Activated naive CD8-positive, alpha-beta T cell treated with anti-CD3 and anti-CD28 coated beads for 36 hours (primary cell): ENCODE measurements around the gene TMEM52B. TPM values are rescaled to one million over a fixed set of nuclear protein-coding genes. Genes with fewer than 3 reads are reported as not detected.
"Not testable (repeated sequence)": the region's sequence is repeated elsewhere in the genome, so short reads cannot be mapped to it uniquely, and the experiment has no call there.

Experiments used
- DNase-seq: peaks from one replicate; pipeline ENCODE4 v3.0.0; 2021
- H3K27ac Mint-ChIP-seq: one replicate; pipeline ENCODE4 v1.8.0; 2022; ENCODE audit warnings: mild to moderate bottlenecking, moderate library complexity, mixed read lengths
- H3K27me3 Mint-ChIP-seq: one replicate; pipeline ENCODE4 v1.8.0; 2022; ENCODE audit warnings: mild to moderate bottlenecking, mixed read lengths
- H3K36me3 Mint-ChIP-seq: one replicate; pipeline ENCODE4 v1.8.0; 2021; ENCODE audit warnings: mild to moderate bottlenecking, mixed read lengths
- H3K4me1 Mint-ChIP-seq: one replicate; pipeline ENCODE4 v1.8.0; 2021; ENCODE audit warnings: mixed read lengths
- H3K4me3 Mint-ChIP-seq: one replicate; pipeline ENCODE4 v1.8.0; 2022; ENCODE audit warnings: mild to moderate bottlenecking, moderate library complexity, mixed read lengths
- H3K9me3 Mint-ChIP-seq: one replicate; pipeline ENCODE4 v1.8.0; 2022; ENCODE audit warnings: mixed read lengths
- total RNA-seq, 2 experiments: library from RNA; stranded (reverse); gene quantifications; one replicate each; pipeline ENCODE4 v1.2.3, GENCODE V29; 2021

Gene TMEM52B
- total RNA-seq, 2 experiments from 2014 or later: not detected

GRCh38 chr12:10186958-10187357 is 8.1 kb downstream of the TMEM52B start:
- H3K36me3 Mint-ChIP-seq, H3K27ac Mint-ChIP-seq, H3K4me3 Mint-ChIP-seq, H3K9me3 Mint-ChIP-seq, DNase-seq, H3K4me1 Mint-ChIP-seq: not testable (repeated sequence)
- peaks cover 34% of the 10 kb centered on the region for H3K27me3 Mint-ChIP-seq

GRCh38 chr12:10189653-10190052 is 10.8 kb downstream of the TMEM52B start:
- Mint-ChIP-seq H3K4me3 (no peak overlapping the region), H3K4me1 (peaks cover 3% of the 10 kb centered on the region), H3K27me3 (peaks cover 19% of the 10 kb centered on the region), H3K27ac (no peak overlapping the region), H3K9me3 (no peaks in the 10 kb centered on the region), H3K36me3 (no peaks in the 10 kb centered on the region)
- DNase-seq: no peak

- Mint-ChIP-seq H3K27me3 (peaks cover 15% of the 10 kb centered on the region), H3K36me3 (no peaks in the 10 kb centered on the region), H3K27ac (no peak overlapping the region), H3K9me3 (no peaks in the 10 kb centered on the region), H3K4me3 (no peak overlapping the region), H3K4me1 (peaks cover 3% of the 10 kb centered on the region)
- DNase-seq: peak; percentile 41
These were observed 11.9 kb downstream of the TMEM52B start for GRCh38 chr12:10190558-10191388.

GRCh38 chr12:10191865-10192264 is 13.0 kb downstream of the TMEM52B start:
- H3K27me3 Mint-ChIP-seq: peaks cover 15% of the 10 kb centered on the region
- H3K4me1 Mint-ChIP-seq: peaks cover 8% of the 10 kb centered on the region

GRCh38 chr12:10194160-10194670 is 15.4 kb downstream of the TMEM52B start:
- H3K36me3 Mint-ChIP-seq: no peaks in the 10 kb centered on the region
- no peak for DNase-seq
- no peaks in the 10 kb centered on the region for H3K9me3 Mint-ChIP-seq
- H3K4me1 Mint-ChIP-seq: peaks cover 8% of the 10 kb centered on the region
- no peak overlapping the region for H3K27ac Mint-ChIP-seq
- peaks cover 15% of the 10 kb centered on the region for H3K27me3 Mint-ChIP-seq
- H3K4me3 Mint-ChIP-seq: no peak overlapping the region

More at GRCh38 chr12:10191865-10192264, 13.0 kb downstream of the TMEM52B start:
- no peak for DNase-seq
- Mint-ChIP-seq H3K4me3 (no peak overlapping the region), H3K36me3 (no peaks in the 10 kb centered on the region), H3K27ac (no peak overlapping the region), H3K9me3 (no peaks in the 10 kb centered on the region)

- H3K36me3 Mint-ChIP-seq: no peaks in the 10 kb centered on the region
- no peak for DNase-seq
- H3K4me1 Mint-ChIP-seq: peaks cover 4% of the 10 kb centered on the region
- no peak overlapping the region for H3K27ac Mint-ChIP-seq
- no peaks in the 10 kb centered on the region for H3K9me3 Mint-ChIP-seq
- H3K27me3 Mint-ChIP-seq: peaks cover 15% of the 10 kb centered on the region
- no peak overlapping the region for H3K4me3 Mint-ChIP-seq
These were observed 17.4 kb downstream of the TMEM52B start for GRCh38 chr12:10196210-10196609.

GRCh38 chr12:10197879-10198278 is 19.0 kb downstream of the TMEM52B start:
- no peak overlapping the region for H3K4me3 Mint-ChIP-seq
- no peak overlapping the region for H3K27ac Mint-ChIP-seq
- peaks cover 4% of the 10 kb centered on the region for H3K4me1 Mint-ChIP-seq
- H3K36me3 Mint-ChIP-seq: no peaks in the 10 kb centered on the region
- H3K9me3 Mint-ChIP-seq: no peaks in the 10 kb centered on the region
- DNase-seq: no peak
- H3K27me3 Mint-ChIP-seq: peaks cover 15% of the 10 kb centered on the region

- H3K9me3 Mint-ChIP-seq, H3K36me3 Mint-ChIP-seq, H3K27ac Mint-ChIP-seq, DNase-seq, H3K4me1 Mint-ChIP-seq, H3K4me3 Mint-ChIP-seq, H3K27me3 Mint-ChIP-seq: not testable (repeated sequence)
These were observed 25.7 kb downstream of the TMEM52B start for GRCh38 chr12:10204495-10204894.

- no peaks in the 10 kb centered on the region for H3K9me3 Mint-ChIP-seq
- no peak for DNase-seq
- H3K4me3 Mint-ChIP-seq: no peak overlapping the region
- no peaks in the 10 kb centered on the region for H3K4me1 Mint-ChIP-seq
- peaks cover 4% of the 10 kb centered on the region for H3K27me3 Mint-ChIP-seq
- no peak overlapping the region for H3K27ac Mint-ChIP-seq
- no peaks in the 10 kb centered on the region for H3K36me3 Mint-ChIP-seq
These were observed 26.5 kb downstream of the TMEM52B start for GRCh38 chr12:10205220-10205807.

- Mint-ChIP-seq H3K27ac (no peak overlapping the region), H3K4me3 (no peak overlapping the region)
- DNase-seq: no peak
These were observed 28.3 kb downstream of the TMEM52B start for GRCh38 chr12:10207136-10207535.

GRCh38 chr12:10210225-10210624 is 31.4 kb downstream of the TMEM52B start:
- Mint-ChIP-seq H3K4me3 (no peak overlapping the region), H3K27ac (no peak overlapping the region), H3K27me3 (no peaks in the 10 kb centered on the region), H3K9me3 (no peaks in the 10 kb centered on the region), H3K4me1 (peaks cover 21% of the 10 kb centered on the region), H3K36me3 (no peaks in the 10 kb centered on the region)
- DNase-seq: no peak

More at GRCh38 chr12:10207136-10207535, 28.3 kb downstream of the TMEM52B start:
- peaks cover 3% of the 10 kb centered on the region for H3K4me1 Mint-ChIP-seq
- no peaks in the 10 kb centered on the region for H3K36me3 Mint-ChIP-seq
- peaks cover 4% of the 10 kb centered on the region for H3K27me3 Mint-ChIP-seq
- H3K9me3 Mint-ChIP-seq: no peaks in the 10 kb centered on the region

GRCh38 chr12:10211101-10211939 is 32.5 kb downstream of the TMEM52B start:
- no peak for DNase-seq
- H3K4me3 Mint-ChIP-seq: no peak overlapping the region
- peaks cover 25% of the 10 kb centered on the region for H3K4me1 Mint-ChIP-seq
- no peaks in the 10 kb centered on the region for H3K27me3 Mint-ChIP-seq
- no peak overlapping the region for H3K27ac Mint-ChIP-seq
- H3K36me3 Mint-ChIP-seq: no peaks in the 10 kb centered on the region
- H3K9me3 Mint-ChIP-seq: no peaks in the 10 kb centered on the region

- Mint-ChIP-seq H3K4me3 (peak overlapping the region; percentile 94), H3K4me1 (peaks cover 25% of the 10 kb centered on the region), H3K36me3 (no peaks in the 10 kb centered on the region), H3K27ac (peak overlapping the region; percentile 94), H3K27me3 (no peaks in the 10 kb centered on the region), H3K9me3 (no peaks in the 10 kb centered on the region)
- peak; percentile 86 for DNase-seq
These were observed 33.3 kb downstream of the TMEM52B start for GRCh38 chr12:10211940-10212738.

GRCh38 chr12:10212739-10213131 is 33.9 kb downstream of the TMEM52B start, which contains the start of gene GABARAPL1:
TSS of gene GABARAPL1 (plus strand) at chr12:10212877. CDS start at chr12:10213130, 253 bp downstream.
- Mint-ChIP-seq H3K4me1 (peaks cover 25% of the 10 kb centered on the region), H3K27me3 (no peaks in the 10 kb centered on the region), H3K36me3 (no peaks in the 10 kb centered on the region), H3K4me3 (peak within 1 kb of the TSS; percentile 94), H3K27ac (peak within 1 kb of the TSS; percentile 94), H3K9me3 (no peaks in the 10 kb centered on the region)
- DNase-seq: peak; percentile 80
